Tibial nerve (tissue), 4 donors: ENCODE data around the gene SYNDIG1L. TPM values are rescaled to one million over a fixed set of nuclear protein-coding genes. Genes with fewer than 3 reads are reported as not detected.

ENCODE experiments used
- DNase-seq, 2 donors: peaks; one replicate each; pipeline ENCODE4 v3.0.0-alpha.2; 2019; ENCODE audit warnings: low spot score in 2 of 2
- H3K27ac ChIP-seq, 4 donors: fragments of 200-600 bp; sonication (generic) in 3 of 4; one replicate each; pipeline ENCODE4 v1.5.1; 2017 to 2019; ENCODE audit warnings: mild to moderate bottlenecking in 1 of 4
- H3K27me3 ChIP-seq, 2 donors: fragments of 200-600 bp; sonication (generic) in 1 of 2; one replicate each; pipeline versions ENCODE4 v1.5.1 to v1.6.0; 2017 to 2019
- H3K36me3 ChIP-seq, 3 donors: fragments of 200-600 bp; sonication (generic); one replicate each; pipeline ENCODE4 v1.5.1; 2018 to 2019
- H3K4me1 ChIP-seq, 4 donors: fragments of 200-600 bp; sonication (generic) in 3 of 4; one replicate each; pipeline ENCODE4 v1.5.1; 2017 to 2019
- H3K4me3 ChIP-seq, 4 donors: fragments of 200-600 bp; sonication (generic) in 3 of 4; one replicate each; pipeline ENCODE4 v1.5.1; 2017 to 2019; ENCODE audit warnings: mild to moderate bottlenecking in 1 of 4, moderate library complexity in 1 of 4
- H3K9me3 ChIP-seq, 4 donors: fragments of 200-600 bp; sonication (generic) in 3 of 4; one replicate each; pipeline ENCODE4 v1.5.1; 2017 to 2019
- CTCF ChIP-seq, 5 experiments: fragments of 200-600 bp in 3 of 5; fragments of 450-650 bp in 2 of 5; sonication (generic) in 3 of 5; IDR thresholded peaks; one replicate each; pipeline ENCODE4 v1.5.1; 2016 to 2019; ENCODE audit warnings: antibody characterized with exemption in 5 of 5, mild to moderate bottlenecking in 3 of 5, moderate library complexity in 2 of 5
- EP300 ChIP-seq, 2 donors: sonication (generic); formaldehyde crosslinking; IDR thresholded peaks; one replicate each; pipeline ENCODE4 v1.6.1; 2017; ENCODE audit warnings: antibody characterized with exemption in 2 of 2, mild to moderate bottlenecking in 1 of 2
- POLR2A ChIP-seq, 2 donors: fragments of 450-650 bp; IDR thresholded peaks; one replicate each; pipeline ENCODE4 v1.6.1; 2017; ENCODE audit warnings: antibody characterized with exemption in 2 of 2, mild to moderate bottlenecking in 2 of 2, moderate library complexity in 2 of 2
- WGBS, 2 donors: methylation state at CpG; one replicate each; pipeline ENCODE4 v1.1.5; 2018; 5-methylcytosine and 5-hydroxymethylcytosine counted together
- total RNA-seq, 4 donors: library from RNA; depleted of rRNA; stranded (reverse); fragments of >200 nt; gene quantifications; one replicate each; pipeline ENCODE4 v1.1.0, GENCODE V29; 2016

The SYNDIG1L gene
- total RNA-seq, 4 donors from 2014 or later = not detected

GRCh38 chr14:74360163-74360562, 65.8 kb downstream of the SYNDIG1L start:
- WGBS, 2 donors = 56 to 62% methylated on average over 3 of the region's 3 CpGs
- Histone ChIP-seq H3K27ac (no peak overlapping the region), H3K27me3 (peaks cover 0 to 2% of the 10 kb centered on the region in 2 donors), H3K9me3 (no peaks in the 10 kb centered on the region), H3K4me1 (peaks cover 0 to 7% (median 0%) of the 10 kb centered on the region in 4 donors), H3K4me3 (no peak overlapping the region), H3K36me3 (no peaks in the 10 kb centered on the region)
- TF ChIP-seq EP300 (IDR thresholded peaks at IDR 0.05) (no peak), CTCF (IDR thresholded peaks at IDR 0.05) (no peak), POLR2A (IDR thresholded peaks at IDR 0.05) (no peak)
- DNase-seq = no peak

- peaks cover 0 to 7% (median 0%) of the 10 kb centered on the region in 4 donors for H3K4me1 ChIP-seq
- no peak overlapping the region for H3K27ac ChIP-seq
- no peaks in the 10 kb centered on the region for H3K9me3 ChIP-seq
- no peaks in the 10 kb centered on the region for H3K27me3 ChIP-seq
- no peak for DNase-seq
- WGBS, 2 donors = 86 to 93% methylated on average over 15 to 17 of the region's 17 CpGs
- H3K4me3 ChIP-seq = no peak overlapping the region
- H3K36me3 ChIP-seq = no peaks in the 10 kb centered on the region
- TF ChIP-seq EP300 (IDR thresholded peaks at IDR 0.05) (no peak), CTCF (IDR thresholded peaks at IDR 0.05) (no peak), POLR2A (IDR thresholded peaks at IDR 0.05) (no peak)
Observed at GRCh38 chr14:74358176-74358829, 67.7 kb downstream of the SYNDIG1L start.

- no peaks in the 10 kb centered on the region for H3K27me3 ChIP-seq
- no peaks in the 10 kb centered on the region for H3K9me3 ChIP-seq
- DNase-seq = no peak
- TF ChIP-seq EP300 (IDR thresholded peaks at IDR 0.05) (no peak), POLR2A (IDR thresholded peaks at IDR 0.05) (no peak), CTCF (IDR thresholded peaks at IDR 0.05) (no peak)
- WGBS, 2 donors = 91 to 93% methylated on average over 12 to 18 of the region's 19 CpGs
- H3K4me3 ChIP-seq = no peak overlapping the region
- peaks cover 0 to 5% (median 0%) of the 10 kb centered on the region in 4 donors for H3K4me1 ChIP-seq
- H3K27ac ChIP-seq = no peak overlapping the region
- no peaks in the 10 kb centered on the region for H3K36me3 ChIP-seq
Observed at GRCh38 chr14:74357585-74357984, 68.4 kb downstream of the SYNDIG1L start.

GRCh38 chr14:74356892-74357575, 69.0 kb downstream of the SYNDIG1L start:
- DNase-seq = no peak

More at GRCh38 chr14:74356892-74357575, 69.0 kb downstream of the SYNDIG1L start:
- H3K27ac ChIP-seq = no peak overlapping the region
- H3K9me3 ChIP-seq = no peaks in the 10 kb centered on the region
- no peak for TF ChIP-seq EP300 (IDR thresholded peaks at IDR 0.05)
- no peak for TF ChIP-seq CTCF (IDR thresholded peaks at IDR 0.05)
- no peak for TF ChIP-seq POLR2A (IDR thresholded peaks at IDR 0.05)
- WGBS, 2 donors = 91 to 92% methylated on average over 19 to 32 of the region's 32 CpGs
- H3K4me3 ChIP-seq = no peak overlapping the region
- no peaks in the 10 kb centered on the region for H3K4me1 ChIP-seq
- H3K27me3 ChIP-seq = peaks cover 0 to 3% of the 10 kb centered on the region in 2 donors
- no peaks in the 10 kb centered on the region for H3K36me3 ChIP-seq

Other genes with a start within 250 kb of the SYNDIG1L start
- gene VSX2, start 186.8 kb downstream of the SYNDIG1L start, total RNA-seq = not detected
- 10 to 100 TPM; 66.0 to 80.6 (median 73.3) TPM for gene ABCD4, start 123.3 kb downstream of the SYNDIG1L start, total RNA-seq
- gene VRTN, start 77.7 kb downstream of the SYNDIG1L start, total RNA-seq = not detected
- 100 to 1,000 TPM; 225 to 510 (median 340) TPM for gene NPC2, start 67.1 kb upstream of the SYNDIG1L start, total RNA-seq
- 10 to 100 TPM in 3 of 4 donors, 1 to 10 TPM in 1; 7.3 to 14.9 (median 12.4) TPM for gene ISCA2, start 67.6 kb upstream of the SYNDIG1L start, total RNA-seq
- 100 to 1,000 TPM in 2 of 4 donors, 10 to 100 TPM in 2; 67.1 to 276 (median 134) TPM for gene LTBP2, start 186.0 kb upstream of the SYNDIG1L start, total RNA-seq